ENCODE results near the gene SUSD2.
A peak's percentile ranks its signal among the peaks of the same experiment; 100 is the strongest.

DNA sequence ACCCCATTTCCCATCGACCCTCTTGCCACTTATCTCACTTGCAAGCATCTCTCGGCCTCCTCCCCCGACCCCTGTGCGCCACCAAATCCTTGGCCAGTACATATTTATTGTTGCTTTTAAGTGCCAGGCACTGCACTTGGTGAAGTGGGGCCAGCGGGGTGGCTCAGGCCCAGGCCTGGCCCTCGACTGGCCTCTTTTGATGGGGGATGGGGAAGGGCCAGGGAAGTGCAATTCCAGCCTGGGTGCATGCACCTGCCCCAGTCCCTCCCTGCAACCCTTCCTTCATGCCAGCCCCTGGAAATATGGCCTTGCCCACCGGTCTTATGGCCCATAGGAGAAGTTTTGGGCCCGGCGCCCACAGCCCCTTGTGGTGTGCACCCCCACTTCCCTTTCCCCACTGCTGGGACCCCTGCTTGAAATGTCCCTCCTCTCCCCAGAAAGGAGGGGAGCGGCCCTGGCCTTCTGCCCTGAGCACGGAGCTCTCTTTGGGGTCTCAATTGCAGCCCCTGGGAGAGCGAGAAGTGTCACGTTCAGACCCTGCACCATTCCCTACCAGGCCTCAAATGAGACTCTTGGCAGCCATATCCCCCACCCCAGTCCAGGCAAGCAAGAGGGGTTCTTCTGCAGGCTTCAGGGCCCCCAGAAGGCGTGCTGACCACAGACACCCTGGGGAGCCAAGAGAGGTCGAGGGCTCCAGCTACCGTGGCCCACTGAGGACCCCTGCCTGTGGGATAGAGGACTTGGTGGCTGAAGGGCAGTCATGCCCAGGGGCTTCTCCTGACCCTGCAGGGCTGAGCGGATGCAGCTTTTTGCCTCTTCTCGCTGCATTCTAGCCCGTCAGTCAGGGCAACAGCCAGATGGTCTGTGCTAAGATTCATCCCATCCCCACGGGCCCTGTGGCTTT lies 961 bp downstream of the SUSD2 start:
- TF ChIP-seq, protein P1, sequence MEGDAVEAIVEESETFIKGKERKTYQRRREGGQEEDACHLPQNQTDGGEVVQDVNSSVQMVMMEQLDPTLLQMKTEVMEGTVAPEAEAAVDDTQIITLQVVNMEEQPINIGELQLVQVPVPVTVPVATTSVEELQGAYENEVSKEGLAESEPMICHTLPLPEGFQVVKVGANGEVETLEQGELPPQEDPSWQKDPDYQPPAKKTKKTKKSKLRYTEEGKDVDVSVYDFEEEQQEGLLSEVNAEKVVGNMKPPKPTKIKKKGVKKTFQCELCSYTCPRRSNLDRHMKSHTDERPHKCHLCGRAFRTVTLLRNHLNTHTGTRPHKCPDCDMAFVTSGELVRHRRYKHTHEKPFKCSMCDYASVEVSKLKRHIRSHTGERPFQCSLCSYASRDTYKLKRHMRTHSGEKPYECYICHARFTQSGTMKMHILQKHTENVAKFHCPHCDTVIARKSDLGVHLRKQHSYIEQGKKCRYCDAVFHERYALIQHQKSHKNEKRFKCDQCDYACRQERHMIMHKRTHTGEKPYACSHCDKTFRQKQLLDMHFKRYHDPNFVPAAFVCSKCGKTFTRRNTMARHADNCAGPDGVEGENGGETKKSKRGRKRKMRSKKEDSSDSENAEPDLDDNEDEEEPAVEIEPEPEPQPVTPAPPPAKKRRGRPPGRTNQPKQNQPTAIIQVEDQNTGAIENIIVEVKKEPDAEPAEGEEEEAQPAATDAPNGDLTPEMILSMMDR (conservative IDR thresholded peaks at IDR 0.05 in 1 of 2, IDR thresholded peaks at IDR 0.05 in 1 of 2; ENCODE audit: low read depth in 1 of 2, low read length in 2 of 2) = peak; percentile 9 to 32
- TF ChIP-seq EZH2 (IDR thresholded peaks at IDR 0.05; ENCODE audit: low read length, missing control alignments) = no peak
